Daoy (cell line): ENCODE data around the gene GTF2H3. TPM values are rescaled to one million over a fixed set of nuclear protein-coding genes. Genes with fewer than 3 reads are reported as not detected.
"Not testable (repeated sequence)": the region's sequence is repeated elsewhere in the genome, so short reads cannot be mapped to it uniquely, and the experiment has no call there.

Experiments
- DNase-seq: peaks from one replicate; pipeline ENCODE4 v3.0.0-alpha.2; 2015; ENCODE audit warnings: low read depth
- total RNA-seq: library from RNA; depleted of rRNA; stranded (reverse); fragments of >200 nt; shearing (Covaris generic); gene quantifications from 2 replicates; pipeline ENCODE4 v1.2.3, GENCODE V29; 2014; rRNA removed

GTF2H3 gene
- 59.7 and 83.3 TPM in 2 replicates for total RNA-seq

GRCh38 chr12:123633379-123634141 is at the start of gene GTF2H3, which contains the start of gene EIF2B1:
Gene GTF2H3 (plus strand): TSS chr12:123633829. CDS start chr12:123633860, 31 bp downstream.
Gene EIF2B1 (minus strand): TSS chr12:123633686. CDS start chr12:123633557, 129 bp downstream.
- DNase-seq, result peak; percentile 99

DNA sequence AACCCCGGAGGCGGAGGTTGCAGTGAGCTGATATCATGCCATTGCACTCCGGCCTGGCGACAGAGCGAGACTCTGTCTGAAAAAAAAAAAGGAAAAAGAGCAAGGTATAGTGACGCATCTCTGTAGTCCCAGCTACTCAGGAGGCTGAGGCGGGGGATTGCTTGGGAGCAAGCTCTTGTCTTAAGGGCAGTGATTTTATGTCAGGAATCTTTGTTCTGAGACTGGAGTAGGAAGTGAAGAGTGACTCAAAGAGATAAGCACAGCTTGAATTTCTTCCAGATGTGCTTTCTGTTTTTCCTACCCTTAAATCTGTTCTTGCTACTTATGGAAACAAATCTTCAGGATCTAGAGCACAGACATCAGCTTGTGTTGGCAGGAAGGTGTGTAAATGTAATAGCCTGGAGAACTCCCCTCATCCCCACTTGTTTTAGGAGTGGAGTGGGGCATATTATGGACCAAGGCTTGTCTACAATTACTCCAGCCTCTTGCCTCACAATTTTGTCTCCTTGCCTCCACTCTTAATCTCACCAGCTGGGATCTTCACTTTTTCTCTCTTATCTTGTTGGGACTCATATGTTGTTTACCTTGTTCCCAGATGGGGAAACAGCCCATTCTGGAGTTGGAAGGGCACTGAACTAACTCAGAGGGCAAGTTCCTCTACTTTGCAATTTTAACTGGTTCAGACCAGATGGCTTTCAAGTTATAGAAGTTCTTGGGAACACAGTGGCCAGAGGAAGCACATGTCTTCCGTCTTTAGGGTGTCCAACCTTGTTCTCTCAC is 41.7 kb upstream of the GTF2H3 start:
- DNase-seq, result peak; percentile 74

- DNase-seq, result no peak
Measured at GRCh38 chr12:123595729-123596128, 37.9 kb upstream of the GTF2H3 start.

- DNase-seq, result no peak
Measured at GRCh38 chr12:123597100-123597499, 36.5 kb upstream of the GTF2H3 start.

GRCh38 chr12:123598522-123598921 is 35.1 kb upstream of the GTF2H3 start:
- DNase-seq, result no peak

- DNase-seq, result no peak
Measured at GRCh38 chr12:123599310-123599709, 34.3 kb upstream of the GTF2H3 start.

DNA sequence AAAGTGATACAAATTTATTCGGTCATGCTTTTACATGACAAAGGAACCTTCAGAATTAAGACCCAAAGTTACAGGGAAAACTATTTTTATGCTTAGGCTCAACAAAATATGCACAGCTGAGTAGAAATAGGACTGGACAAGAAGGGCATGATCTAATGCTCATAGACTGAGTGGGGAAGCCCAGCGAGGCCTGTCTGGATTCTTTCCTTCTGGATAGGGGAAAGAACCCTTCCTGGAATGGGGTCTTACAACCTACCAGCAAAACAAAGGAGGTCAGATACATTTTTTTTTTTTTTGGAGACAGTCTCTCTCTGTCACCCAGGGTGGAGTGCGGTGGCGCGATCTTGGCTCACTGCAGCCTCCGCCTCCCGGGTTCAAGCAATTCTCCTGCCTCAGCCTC is 33.9 kb upstream of the GTF2H3 start:
- no peak for DNase-seq

DNA sequence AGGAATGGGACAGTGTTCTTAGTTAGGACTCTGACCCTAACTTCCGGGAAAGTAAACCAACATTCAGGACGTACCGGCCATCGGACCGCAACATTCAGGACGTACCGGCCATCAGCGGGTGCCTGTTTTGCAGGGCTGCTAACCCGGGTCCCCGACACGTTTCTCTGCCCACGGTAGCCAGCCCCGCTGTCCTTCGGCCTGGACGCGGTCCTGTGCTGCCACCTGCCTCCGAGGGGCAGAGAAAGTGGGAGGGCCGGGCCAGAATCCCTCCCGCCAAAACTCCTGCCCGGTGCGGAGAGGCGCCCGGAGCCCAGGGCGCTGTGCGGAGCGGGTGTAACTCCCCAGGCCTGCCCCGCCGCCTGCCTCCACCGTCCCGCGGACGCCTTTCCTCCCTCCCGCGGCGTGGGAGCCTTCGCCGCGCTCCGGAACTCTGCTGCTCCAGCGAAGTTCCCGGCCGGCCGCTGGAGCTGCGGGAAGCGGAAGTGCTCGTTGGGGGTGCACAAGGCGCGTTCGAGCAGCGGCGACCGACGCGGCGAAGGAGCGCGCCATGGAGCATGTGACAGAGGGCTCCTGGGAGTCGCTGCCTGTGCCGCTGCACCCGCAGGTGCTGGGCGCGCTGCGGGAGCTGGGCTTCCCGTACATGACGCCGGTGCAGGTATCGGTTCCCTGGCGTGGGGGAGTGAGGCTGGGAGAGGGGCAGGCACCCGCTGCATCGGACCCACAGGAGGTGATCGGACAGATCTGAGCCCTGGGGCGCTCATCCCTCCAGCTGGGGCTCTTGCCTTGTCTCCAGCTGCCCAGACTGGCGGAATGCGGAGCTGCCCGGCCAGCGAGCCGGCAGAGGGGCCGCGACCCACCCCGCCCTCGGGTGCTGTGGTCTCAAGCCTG is 31.8 kb upstream of the GTF2H3 start, which contains the start of gene DDX55:
TSS of gene DDX55 (plus strand) at position 498 of the 888 bp plus-strand sequence. CDS start at position 548, 50 bp downstream.
- peak; percentile 89 for DNase-seq

DNA sequence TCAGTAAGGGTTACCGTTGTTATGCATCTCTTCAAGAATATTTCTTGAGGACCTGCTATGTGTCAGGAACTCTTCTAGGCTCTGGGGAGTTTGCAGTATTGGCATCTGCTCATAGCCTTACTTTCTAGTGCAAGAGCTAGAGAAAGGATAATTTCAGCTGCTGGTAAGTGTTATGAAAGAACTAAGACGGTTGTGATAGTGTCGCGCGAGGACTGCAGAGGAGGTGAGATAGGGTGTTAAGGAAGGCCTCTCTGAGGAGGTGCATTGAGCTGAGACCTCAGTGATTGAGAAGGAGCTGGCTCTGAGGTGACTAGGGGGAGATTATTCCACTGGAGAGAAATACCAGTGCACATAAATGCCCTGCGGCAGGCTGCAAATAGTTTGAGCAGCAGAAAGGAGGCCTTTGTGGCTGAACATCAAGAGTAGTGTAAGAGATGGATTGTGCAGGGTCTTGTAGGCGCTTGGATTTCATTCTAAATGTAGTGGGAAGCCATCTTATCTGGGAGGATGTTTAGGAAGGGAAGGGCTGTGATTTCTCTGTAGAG is 30.9 kb upstream of the GTF2H3 start:
- no peak for DNase-seq

GRCh38 chr12:123603495-123603894 is 30.1 kb upstream of the GTF2H3 start:
- not testable (repeated sequence) for DNase-seq

- DNase-seq, result no peak
Measured at GRCh38 chr12:123607756-123608155, 25.9 kb upstream of the GTF2H3 start.

DNA sequence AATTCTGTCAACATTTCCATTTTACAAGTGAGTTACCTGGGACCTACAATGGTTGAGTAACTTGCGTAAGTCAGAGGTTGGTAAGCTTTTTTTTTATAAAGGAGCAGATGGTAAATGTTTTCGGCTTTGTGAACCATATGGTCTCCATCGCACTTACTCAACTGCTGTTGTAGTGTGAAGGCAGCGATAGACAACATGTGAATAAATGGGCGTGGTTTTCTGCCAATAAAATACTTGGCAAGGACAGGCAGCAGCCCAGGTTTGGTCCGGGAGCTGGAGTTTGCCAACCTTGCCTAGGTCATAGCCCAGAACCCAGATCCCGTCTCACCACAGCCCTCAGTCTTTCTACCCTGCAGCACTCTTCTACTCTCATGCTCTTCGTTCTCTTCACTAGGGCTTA is 25.4 kb upstream of the GTF2H3 start:
- DNase-seq, result no peak

- no peak for DNase-seq
Measured at GRCh38 chr12:123614110-123614509, 19.5 kb upstream of the GTF2H3 start.

DNA sequence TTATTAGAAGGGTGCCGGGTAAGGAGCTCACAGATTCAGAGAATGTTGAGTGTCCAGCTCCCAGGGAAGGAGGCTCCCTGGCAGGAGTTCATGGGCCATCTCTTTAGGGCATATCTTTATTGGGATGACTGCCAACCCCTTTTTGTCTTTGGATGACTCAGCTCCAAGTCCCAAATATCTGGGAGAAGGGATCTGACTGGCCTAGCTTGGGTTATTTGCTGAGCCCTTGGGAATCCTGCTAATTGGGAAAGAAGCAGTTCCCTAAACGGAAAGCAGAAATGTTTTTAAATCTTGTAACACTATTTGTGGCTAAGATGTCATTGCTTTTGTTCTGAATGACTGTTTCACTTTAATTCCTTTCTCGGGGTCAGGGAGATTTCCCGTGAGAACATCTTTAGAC is 19.1 kb upstream of the GTF2H3 start:
- DNase-seq, result peak; percentile 30

DNA sequence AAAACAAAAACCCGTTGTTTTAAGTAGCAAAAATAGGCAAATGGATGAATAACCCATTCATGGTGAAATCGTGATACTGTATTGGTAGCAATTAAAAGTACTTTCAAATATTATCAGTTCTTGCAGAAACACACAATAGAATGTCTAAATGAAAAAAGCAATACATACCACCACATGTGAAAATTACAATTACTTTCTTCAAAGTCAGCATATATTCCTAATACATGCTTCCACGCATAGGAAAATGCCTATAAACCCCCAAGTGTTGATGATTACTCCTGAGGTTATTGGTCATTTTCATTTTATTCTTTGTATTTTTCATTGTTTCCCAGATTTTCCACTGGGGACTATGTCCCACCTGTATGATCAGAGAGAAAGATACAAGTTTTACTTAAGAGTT is 16.5 kb upstream of the GTF2H3 start:
- no peak for DNase-seq

DNA sequence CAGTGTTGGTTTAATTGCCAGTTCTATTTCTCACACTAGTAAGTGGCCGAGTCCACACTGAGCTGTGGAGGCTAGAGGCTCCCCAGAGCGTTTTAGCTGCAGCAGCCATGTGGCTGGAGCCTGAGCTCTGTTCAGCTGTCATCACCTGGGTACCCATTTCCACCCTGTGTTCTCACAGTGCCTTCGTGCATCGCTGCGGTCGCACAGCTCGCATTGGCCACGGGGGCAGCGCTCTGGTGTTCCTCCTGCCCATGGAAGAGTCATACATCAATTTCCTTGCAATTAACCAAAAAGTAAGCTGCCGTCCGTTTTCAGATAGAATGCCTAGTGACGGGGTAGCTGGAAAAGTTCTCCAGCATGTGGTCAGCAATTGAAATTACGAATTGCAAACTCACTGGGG is 16.0 kb upstream of the GTF2H3 start:
- no peak for DNase-seq

- DNase-seq, result no peak
Measured at GRCh38 chr12:123621101-123621500, 12.5 kb upstream of the GTF2H3 start.

- no peak for DNase-seq
Measured at GRCh38 chr12:123621619-123622530, 11.8 kb upstream of the GTF2H3 start.

DNA sequence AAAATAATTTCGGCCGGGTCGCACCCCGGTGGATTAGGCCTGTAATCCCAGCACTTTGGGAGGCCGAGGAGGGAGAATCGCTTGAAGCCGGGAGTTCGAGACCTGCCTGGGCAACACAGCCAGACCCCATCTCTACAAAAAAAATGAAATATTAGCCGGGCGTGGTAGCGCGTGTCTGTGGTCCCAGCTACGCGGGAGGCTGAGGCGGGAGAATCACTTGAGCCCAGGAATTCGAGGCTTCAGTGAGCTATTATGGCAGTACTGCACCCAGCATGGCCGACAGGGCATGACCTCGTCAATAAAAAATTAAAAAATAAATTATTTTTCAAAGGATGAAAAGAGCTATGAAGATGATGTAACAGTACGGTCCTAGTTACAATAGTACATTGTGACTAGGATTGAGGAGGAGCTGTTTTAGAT is 523 bp downstream of the GTF2H3 start:
- no peak for DNase-seq

- DNase-seq, result no peak
Measured at GRCh38 chr12:123643911-123644310, 10.3 kb downstream of the GTF2H3 start.
